GM12873 (cell line): ENCODE measurements around the gene MMP20.

Experiments used
- TF ChIP-seq, protein P1 (sequence below): IDR thresholded peaks from 2 replicates; pipeline ENCODE4 v1.5.1; 2012; ENCODE audit warnings: low read depth, mild to moderate bottlenecking, moderate library complexity, low read length, control low read depth; ENCODE audit not compliant: insufficient read depth; ENCODE audit errors: missing control alignments

Gene MMP20

GRCh38 chr11:102637731-102638130 is 12.6 kb upstream of the MMP20 start:
- TF ChIP-seq, protein P1, sequence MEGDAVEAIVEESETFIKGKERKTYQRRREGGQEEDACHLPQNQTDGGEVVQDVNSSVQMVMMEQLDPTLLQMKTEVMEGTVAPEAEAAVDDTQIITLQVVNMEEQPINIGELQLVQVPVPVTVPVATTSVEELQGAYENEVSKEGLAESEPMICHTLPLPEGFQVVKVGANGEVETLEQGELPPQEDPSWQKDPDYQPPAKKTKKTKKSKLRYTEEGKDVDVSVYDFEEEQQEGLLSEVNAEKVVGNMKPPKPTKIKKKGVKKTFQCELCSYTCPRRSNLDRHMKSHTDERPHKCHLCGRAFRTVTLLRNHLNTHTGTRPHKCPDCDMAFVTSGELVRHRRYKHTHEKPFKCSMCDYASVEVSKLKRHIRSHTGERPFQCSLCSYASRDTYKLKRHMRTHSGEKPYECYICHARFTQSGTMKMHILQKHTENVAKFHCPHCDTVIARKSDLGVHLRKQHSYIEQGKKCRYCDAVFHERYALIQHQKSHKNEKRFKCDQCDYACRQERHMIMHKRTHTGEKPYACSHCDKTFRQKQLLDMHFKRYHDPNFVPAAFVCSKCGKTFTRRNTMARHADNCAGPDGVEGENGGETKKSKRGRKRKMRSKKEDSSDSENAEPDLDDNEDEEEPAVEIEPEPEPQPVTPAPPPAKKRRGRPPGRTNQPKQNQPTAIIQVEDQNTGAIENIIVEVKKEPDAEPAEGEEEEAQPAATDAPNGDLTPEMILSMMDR: no peak

DNA sequence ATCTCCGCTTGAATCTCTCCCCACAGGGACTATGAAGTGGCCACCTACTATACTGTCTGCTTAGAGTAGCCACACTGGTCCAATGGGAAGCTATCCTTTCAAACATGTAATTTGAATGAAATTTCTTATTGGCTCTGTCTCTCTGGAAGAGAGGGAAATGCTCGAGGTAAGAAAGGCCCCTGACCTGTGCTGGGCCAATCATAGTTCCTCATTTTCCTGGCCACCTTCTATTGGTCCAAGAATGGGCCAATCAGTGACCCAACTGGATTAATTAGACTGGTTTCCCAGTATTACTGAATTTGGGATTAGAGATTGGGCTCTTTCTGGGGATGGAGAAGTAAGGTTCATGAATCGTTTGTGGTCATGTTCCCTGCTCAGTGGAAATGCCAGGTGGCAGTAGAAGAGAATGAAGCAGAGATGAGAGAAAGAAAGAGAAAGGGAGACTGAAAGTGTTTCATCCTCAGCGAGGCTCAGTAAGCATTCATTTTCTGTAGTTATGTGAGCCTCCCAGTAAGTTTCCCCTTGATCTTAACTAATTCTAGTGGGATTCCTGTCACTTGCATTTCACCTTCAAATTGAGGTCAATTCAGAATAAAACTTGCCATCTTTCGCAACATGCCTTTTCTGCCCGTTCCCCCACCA is 8.4 kb upstream of the MMP20 start:
- TF ChIP-seq, protein P1: no peak

DNA sequence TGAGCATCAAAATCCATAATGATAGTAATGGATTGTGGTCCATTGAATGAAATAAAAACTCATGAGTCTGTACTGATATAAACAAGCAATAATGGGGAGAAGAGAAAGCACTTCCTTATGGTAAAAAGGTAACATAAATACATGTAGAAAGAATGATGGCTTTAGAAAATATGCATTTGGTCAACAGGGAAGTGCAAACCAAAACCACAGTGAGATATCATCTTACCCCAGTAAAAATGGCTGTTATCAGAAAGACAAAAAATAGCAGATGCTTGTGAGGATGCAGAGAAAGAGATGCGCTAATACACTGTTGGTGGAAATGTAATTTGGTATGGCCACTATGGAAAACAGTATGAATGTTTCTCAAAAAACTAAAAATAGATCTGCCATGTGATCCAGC is 6.9 kb upstream of the MMP20 start:
- TF ChIP-seq, protein P1: no peak

- TF ChIP-seq, protein P1: no peak
Observed at GRCh38 chr11:102630598-102631448, 5.7 kb upstream of the MMP20 start.

GRCh38 chr11:102626676-102627075 is 1.5 kb upstream of the MMP20 start:
- TF ChIP-seq, protein P1: no peak

- TF ChIP-seq, protein P1: no peak
Observed at GRCh38 chr11:102623998-102624397, 1.1 kb downstream of the MMP20 start.

- TF ChIP-seq, protein P1: no peak
Observed at GRCh38 chr11:102623128-102623527, 2.0 kb downstream of the MMP20 start.
